GM10266 (cell line): Measurements from ENCODE around the gene PPFIBP1.

ENCODE experiments used
- DNase-seq: peaks from one replicate; pipeline ENCODE4 v3.0.0; 2012; ENCODE audit errors: extremely low spot score
- CTCF ChIP-seq: IDR thresholded peaks from 2 replicates; pipeline ENCODE4 v1.5.1; 2012; ENCODE audit warnings: mild to moderate bottlenecking, low read depth; ENCODE audit not compliant: control insufficient read depth, insufficient read depth; ENCODE audit errors: missing control alignments

Gene PPFIBP1

DNA sequence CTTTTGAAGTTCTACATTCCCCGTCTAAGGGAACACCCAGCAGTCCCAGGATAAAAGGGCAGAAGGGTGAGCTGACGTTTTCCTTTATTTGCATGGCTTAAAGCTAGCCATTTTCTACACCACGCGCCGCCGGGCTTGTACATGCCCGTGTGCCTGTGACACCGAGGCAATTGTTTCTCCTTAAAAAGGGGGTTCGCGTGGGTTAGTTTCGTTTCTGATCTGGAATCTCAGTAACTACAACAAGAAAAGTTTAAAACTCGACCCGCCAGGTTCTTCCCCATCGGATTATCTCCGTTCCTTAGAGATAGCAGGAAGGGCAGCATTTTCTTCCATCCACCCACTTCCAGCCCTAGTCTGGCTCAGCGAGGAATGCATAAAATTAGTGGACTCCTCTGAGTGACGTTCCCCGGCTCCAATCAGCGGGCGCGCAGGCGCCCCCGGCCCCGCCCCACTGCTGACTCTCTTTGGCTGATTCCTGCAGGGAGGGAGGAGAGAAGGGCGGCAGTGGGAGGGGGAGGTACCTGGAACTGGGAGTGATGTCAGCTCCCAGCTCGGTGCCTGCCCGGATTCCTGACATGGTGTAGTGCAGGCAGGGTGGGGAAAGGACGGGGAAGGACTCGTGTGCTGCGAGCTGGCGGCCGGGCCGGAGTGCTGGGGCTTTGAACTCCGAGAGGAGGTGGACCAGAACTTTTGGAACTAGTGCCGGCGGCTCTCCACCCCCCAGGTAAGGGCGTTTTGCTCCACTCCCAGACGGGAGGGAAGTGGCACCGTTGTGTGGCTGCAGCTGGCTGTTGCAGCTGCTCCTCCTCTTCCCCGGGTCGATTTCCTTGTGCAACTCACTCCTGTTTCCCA, at the start of gene PPFIBP1:
Gene PPFIBP1 (plus strand): TSS at position 565 of the 852 bp plus-strand sequence. CDS start 109,191 bp downstream, outside the sequence.
- TF ChIP-seq CTCF = peak; percentile 23
- DNase-seq = peak; percentile 93

DNA sequence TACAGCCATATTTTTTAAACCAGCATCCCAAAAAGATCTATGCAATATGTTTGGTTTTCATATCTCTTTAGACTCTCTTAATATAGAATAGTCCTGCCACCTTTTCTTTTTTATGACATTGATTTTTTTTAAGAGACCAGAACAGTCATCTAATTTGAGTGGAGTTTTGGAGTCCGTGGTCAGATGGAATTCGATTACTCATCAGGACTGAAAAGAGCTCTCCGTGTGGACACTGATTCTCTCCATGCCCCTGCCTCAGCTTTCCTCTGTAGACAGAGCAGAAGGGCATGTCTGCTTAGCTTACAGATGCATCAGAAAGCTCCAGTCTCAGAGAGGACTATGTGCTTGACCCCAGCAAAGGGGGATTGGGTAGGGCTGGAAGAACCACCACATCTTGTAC, 49.7 kb upstream of the PPFIBP1 start:
- no peak for TF ChIP-seq CTCF
- no peak for DNase-seq

GRCh38 chr12:27477049-27477448, 47.0 kb upstream of the PPFIBP1 start:
- no peak for TF ChIP-seq CTCF
- DNase-seq = no peak

GRCh38 chr12:27478949-27479348, 45.1 kb upstream of the PPFIBP1 start:
- no peak for DNase-seq
- TF ChIP-seq CTCF = no peak

- no peak for DNase-seq
- TF ChIP-seq CTCF = no peak
Observed at GRCh38 chr12:27480016-27480415, 44.0 kb upstream of the PPFIBP1 start.

DNA sequence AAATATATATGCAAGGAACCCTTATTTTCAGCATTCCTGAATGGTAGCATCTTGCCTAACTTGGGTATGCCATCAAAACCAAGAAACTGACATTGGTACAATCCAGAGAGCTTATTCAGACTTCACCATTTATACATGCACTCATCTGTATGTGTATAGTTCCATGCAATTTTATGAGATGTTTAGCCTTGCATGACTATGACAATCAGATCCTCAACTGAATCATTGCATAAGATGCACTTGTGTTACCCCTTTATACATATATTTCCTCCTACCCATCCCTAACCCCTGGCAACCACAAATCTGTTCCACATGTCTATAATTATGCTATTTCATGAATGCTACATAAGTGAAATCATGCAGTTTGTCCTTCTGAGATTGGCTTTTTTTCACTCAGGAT, 37.0 kb upstream of the PPFIBP1 start:
- no peak for TF ChIP-seq CTCF
- no peak for DNase-seq

GRCh38 chr12:27488479-27488878, 35.5 kb upstream of the PPFIBP1 start:
- DNase-seq = no peak
- no peak for TF ChIP-seq CTCF
